ENCODE measurements around the gene MSH3.
"Not testable (repeated sequence)": the region's sequence is repeated elsewhere in the genome, so short reads cannot be mapped to it uniquely, and the experiment has no call there.

The MSH3 gene

GRCh38 chr5:80835128-80835527 is 180.7 kb downstream of the MSH3 start:
- no peak for TF ChIP-seq CTCF (IDR thresholded peaks at IDR 0.05; ENCODE audit: low read depth, low read length)
- no peak for DNase-seq (ENCODE audit: extremely low read depth, low read depth)

- DNase-seq (ENCODE audit: extremely low read depth, low read depth) = no peak
- no peak for TF ChIP-seq CTCF (IDR thresholded peaks at IDR 0.05; ENCODE audit: low read depth, low read length)
Observed at GRCh38 chr5:80837679-80838078, 183.2 kb downstream of the MSH3 start.

- not testable (repeated sequence) for DNase-seq (ENCODE audit: extremely low read depth, low read depth)
Observed at GRCh38 chr5:80841026-80841797, 186.8 kb downstream of the MSH3 start.

- DNase-seq (ENCODE audit: extremely low read depth, low read depth) = not testable (repeated sequence)
Observed at GRCh38 chr5:80846422-80846821, 192.0 kb downstream of the MSH3 start.

GRCh38 chr5:80850168-80850567 is 195.7 kb downstream of the MSH3 start:
- DNase-seq (ENCODE audit: extremely low read depth, low read depth) = not testable (repeated sequence)

- TF ChIP-seq CTCF (IDR thresholded peaks at IDR 0.05; ENCODE audit: low read depth, low read length) = no peak
- no peak for DNase-seq (ENCODE audit: extremely low read depth, low read depth)
Observed at GRCh38 chr5:80852331-80853245, 198.1 kb downstream of the MSH3 start.

- no peak for TF ChIP-seq CTCF (IDR thresholded peaks at IDR 0.05; ENCODE audit: low read depth, low read length)
- no peak for DNase-seq (ENCODE audit: extremely low read depth, low read depth)
Observed at GRCh38 chr5:80853413-80853812, 199.0 kb downstream of the MSH3 start.

- no peak for TF ChIP-seq CTCF (IDR thresholded peaks at IDR 0.05; ENCODE audit: low read depth, low read length)
- no peak for DNase-seq (ENCODE audit: extremely low read depth, low read depth)
Observed at GRCh38 chr5:80854583-80854982, 200.1 kb downstream of the MSH3 start.

Measured in AG09319 (cell line).